CD4-positive, alpha-beta T cell treated with Interleukin-1 beta for 1 hour (primary cell): ENCODE measurements around the gene TGM4.
"Not testable (repeated sequence)": the region's sequence is repeated elsewhere in the genome, so short reads cannot be mapped to it uniquely, and the experiment has no call there.

Source experiments
- DNase-seq, 2 donors: peaks; one replicate each; pipeline ENCODE4 v3.0.0-alpha.2; 2020 to 2022

The TGM4 gene

DNA sequence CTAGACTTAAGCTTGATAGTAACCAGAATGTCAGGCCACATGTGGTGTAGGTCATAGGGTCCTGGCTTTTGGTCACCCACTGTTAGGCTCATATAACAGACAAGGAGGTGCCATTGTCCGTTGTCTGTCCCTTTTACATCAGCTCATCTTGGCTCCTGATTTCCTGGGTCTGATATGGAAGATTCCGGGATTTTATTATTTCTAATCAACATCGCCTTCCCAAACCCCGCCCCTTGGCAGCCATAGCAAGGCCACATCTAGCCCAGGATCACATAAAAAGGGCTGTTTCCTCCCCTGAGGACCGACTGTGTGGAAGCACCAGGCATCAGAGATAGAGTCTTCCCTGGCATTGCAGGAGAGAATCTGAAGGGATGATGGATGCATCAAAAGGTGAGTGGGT, at the start of gene TGM4:
Gene TGM4, plus strand, starts transcription at position 301 of the 400 bp plus-strand sequence. Its CDS starts 71 bp downstream, at position 372.
- DNase-seq, result no peak

- no peak for DNase-seq
Observed at GRCh38 chr3:44825264-44825925, 49.0 kb upstream of the TGM4 start.

DNA sequence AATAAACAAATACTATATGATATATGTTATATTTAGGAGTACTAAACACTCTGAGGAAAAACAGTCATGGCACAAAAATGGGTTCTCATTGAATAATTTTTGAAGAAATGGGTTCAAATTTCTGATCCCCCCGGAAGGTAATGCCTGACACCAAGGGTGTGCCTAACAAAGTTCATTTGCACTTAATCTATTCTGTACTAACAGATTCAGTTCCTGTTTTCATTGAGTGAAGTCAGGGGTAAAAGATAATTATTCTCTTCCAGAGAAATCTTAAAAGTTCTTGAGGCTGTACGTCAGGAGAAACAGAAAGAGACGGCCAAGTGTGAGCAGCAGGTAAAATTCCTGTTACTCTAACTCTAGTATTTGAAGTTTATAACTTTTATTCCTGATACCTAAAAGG, 47.2 kb upstream of the TGM4 start:
- no peak for DNase-seq

DNA sequence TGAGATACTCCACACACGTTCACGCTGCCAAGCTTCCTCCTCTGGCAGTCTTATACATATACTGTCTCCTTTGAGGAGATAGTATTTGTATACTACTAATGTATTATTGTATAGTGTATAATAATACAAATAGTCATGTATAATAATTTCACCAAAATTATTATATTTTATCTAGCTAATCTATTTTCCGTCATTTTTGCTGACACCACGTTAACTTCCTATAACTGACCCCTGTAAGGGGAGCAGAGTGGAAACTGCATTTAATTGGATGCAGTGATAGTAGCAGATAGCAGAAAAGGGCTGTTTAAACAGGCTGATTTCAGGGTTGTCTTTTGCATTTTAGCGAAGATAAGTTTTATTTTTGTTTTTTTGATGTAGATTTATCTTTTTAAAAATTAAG, 43.2 kb upstream of the TGM4 start:
- no peak for DNase-seq

DNA sequence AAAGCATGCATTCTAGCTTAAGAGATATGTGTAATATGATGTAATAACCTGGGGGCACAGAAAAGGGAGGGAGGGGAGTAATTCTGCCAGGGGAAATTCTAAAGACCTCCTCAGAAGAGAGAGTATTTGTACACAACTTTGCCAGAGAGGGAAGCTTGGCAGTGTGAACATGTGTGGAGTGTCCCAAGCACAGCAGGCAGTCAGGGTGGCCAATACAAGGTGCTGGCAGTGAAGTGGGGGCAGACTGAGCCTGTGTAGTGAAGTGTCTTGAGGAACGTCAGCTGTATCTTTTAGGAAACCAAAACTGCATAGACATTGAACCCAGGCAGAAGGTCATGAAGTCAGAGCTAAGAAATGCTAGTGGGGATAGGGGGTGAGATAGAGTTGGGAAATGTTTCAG, 42.4 kb upstream of the TGM4 start:
- no peak for DNase-seq

DNA sequence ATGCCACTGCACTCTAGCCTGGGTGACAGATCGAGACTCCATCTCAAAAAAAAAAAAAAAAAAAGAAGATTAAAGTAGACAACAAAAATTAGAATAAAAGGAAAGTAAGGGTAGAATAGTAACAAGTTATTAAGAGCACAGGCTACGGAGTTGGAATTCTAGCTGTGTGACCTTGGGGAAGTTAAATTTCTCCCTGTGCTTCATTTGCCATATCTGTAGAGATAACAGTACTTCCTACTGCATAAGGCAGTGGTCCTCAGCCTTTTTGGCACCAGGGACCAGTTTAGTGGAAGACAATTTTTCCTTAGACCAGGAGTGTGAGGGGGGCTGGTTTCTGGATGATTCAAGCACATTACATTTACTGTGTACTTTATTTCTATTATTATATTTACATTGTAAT, 41.4 kb upstream of the TGM4 start:
- DNase-seq, result no peak

GRCh38 chr3:44833394-44833793, 41.0 kb upstream of the TGM4 start:
- DNase-seq, result no peak

DNA sequence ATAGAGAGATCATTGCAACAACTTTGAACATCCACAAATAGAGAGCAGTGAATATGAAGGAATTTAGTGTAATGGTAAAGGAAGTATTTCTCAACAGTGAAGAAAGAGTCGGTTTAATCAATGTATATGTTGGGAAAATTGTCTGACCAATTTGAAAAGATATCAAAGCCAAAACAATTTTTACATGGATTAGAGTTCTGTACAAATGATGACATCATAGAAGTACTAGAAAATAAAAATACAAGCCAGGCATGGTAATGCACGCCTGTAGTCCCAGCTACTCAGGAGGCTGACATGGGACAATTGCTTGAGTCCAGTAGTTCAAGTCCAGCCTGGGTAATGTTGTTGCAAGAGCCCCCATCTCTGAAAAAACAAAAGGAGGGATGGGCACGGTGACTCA, 38.7 kb upstream of the TGM4 start:
- no peak for DNase-seq

DNA sequence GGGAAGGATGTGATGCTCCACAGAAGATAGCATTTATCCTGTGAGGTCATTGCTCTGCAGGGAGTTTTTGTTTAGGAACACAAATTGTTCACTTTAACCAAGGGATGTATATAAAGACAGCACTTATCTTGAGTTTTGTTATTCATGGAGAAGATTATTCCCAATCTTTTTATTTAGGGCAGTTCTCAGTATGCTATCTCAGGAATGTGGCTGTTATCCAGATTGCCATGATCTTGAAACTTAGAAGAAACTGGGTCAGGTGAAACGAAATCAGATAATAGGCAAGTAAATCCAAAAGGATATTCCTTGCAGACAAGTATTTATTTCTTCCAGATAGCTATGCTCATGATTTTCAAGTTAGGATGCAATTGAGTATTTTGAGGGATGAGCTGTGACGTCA, 32.0 kb upstream of the TGM4 start:
- no peak for DNase-seq

- DNase-seq, result no peak
Observed at GRCh38 chr3:44845528-44846520, 28.6 kb upstream of the TGM4 start.

GRCh38 chr3:44848634-44849033, 25.8 kb upstream of the TGM4 start:
- DNase-seq, result no peak

DNA sequence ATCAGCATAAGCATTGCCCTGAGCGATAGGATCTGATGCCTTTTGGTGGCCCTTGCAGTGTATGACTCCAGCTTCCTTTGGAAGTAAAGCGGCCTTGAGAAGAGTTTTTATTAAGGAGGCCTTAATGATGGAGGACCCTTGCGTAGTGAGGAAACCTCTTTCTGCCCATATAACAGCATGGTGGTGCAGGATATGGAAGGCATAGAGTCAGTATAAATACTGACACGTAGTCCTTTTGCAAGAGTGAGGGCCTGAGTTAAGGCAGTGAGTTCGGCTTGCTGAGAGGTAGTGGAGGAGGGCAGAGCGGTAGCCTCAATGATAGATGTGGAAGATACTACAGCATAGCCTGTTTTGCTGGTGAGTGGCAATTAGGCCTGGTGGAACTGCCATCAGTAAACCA, 17.7 kb upstream of the TGM4 start:
- DNase-seq, result not testable (repeated sequence)

- DNase-seq, result no peak
Observed at GRCh38 chr3:44860117-44860516, 14.3 kb upstream of the TGM4 start.

DNA sequence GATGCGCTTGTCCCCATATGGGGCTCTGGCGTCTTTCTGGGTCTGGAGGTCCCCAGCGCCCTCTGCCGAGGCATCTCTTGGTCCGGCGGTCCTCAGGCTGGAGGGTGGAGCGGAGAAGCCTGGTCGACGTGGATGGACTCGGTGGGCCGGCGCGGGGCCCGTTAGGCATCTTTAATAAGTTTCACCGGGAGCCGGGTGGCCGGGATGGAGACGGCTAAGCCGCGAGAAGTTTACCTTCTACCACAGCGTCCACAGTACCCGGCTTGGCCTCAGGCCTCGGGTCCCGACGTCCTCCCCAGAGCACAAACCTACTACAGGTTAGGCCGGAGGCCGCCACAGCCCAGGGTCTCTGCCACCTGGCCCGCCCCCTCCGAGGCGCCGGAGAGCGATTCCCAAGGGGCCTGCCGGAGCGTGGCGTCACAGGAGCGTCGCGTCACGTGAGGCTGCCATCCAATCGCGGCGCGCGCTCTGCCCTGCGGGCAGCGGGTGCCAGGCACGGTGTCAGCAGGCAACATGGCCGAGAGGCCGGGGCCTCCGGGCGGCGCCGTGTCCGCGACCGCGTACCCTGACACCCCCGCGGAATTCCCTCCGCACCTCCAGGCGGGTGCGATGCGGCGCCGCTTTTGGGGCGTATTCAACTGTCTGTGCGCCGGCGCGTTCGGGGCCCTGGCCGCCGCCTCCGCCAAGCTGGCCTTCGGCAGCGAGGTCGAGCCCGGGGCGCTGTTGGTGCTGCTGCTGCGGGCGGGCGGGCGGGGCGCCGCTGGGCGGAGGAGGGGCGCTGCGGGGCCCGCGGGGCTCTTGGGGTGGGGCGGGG, 12.8 kb upstream of the TGM4 start, which contains the start of gene TMEM42:
Gene TMEM42, plus strand, starts transcription at position 501 of the 814 bp plus-strand sequence. Its CDS starts 13 bp downstream, at position 514.
- peak; percentile 91 to 92 for DNase-seq

- DNase-seq, result no peak
Observed at GRCh38 chr3:44862226-44862637, 12.2 kb upstream of the TGM4 start.

- DNase-seq, result peak in 1 of 2 donors; percentile 6
Observed at GRCh38 chr3:44865272-44866035, 9.0 kb upstream of the TGM4 start.

- no peak for DNase-seq
Observed at GRCh38 chr3:44867421-44868111, 6.8 kb upstream of the TGM4 start.

- no peak for DNase-seq
Observed at GRCh38 chr3:44870375-44871061, 3.9 kb upstream of the TGM4 start.

DNA sequence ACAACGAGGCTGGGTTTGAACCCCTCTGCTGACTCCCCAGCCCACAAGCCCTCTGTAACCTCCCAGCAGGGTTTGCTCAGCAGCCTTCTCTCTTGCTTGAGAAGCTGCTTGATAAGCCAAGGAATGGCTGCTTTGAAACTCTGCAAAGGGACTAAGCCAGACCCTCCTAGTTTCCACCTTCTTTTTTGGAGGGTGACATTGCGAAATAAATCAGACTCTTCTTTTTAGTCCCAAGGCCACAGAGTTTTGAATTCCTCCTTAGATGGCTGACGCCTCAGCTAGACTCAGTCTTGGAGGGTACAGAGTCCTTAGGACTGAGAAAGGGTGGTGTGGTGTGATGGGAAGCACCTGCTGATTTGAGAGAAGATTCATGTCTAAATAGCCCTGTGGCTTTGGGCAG, 1.2 kb downstream of the TGM4 start:
- no peak for DNase-seq

- DNase-seq, result no peak
Observed at GRCh38 chr3:44877333-44877732, 2.9 kb downstream of the TGM4 start.

- DNase-seq, result no peak
Observed at GRCh38 chr3:44880284-44880683, 5.9 kb downstream of the TGM4 start.
